ENCODE measurements around the gene STEAP1.

- no peak for TF ChIP-seq CTCF (IDR thresholded peaks at IDR 0.05)
- TF ChIP-seq POLR2A (IDR thresholded peaks at IDR 0.05): no peak
These were observed 27.2 kb downstream of the STEAP1 start for GRCh38 chr7:90181485-90181884.

Measured in right lobe of liver (tissue), 4 donors.